Transverse colon (tissue), 4 donors: ENCODE data around the gene PALB2. TPM values are rescaled to one million over a fixed set of nuclear protein-coding genes. Genes with fewer than 3 reads are reported as not detected.
"Not testable (repeated sequence)": the region's sequence is repeated elsewhere in the genome, so short reads cannot be mapped to it uniquely, and the experiment has no call there.

ENCODE experiments used
- DNase-seq: peaks from one replicate; pipeline ENCODE4 v3.0.0-alpha.2; 2019
- H3K27ac ChIP-seq, 4 donors: fragments of 200-600 bp; sonication (generic); 2 replicates each; pipeline ENCODE4 v1.5.1; 2016 to 2018; ENCODE audit warnings: inconsistent platforms in 4 of 4
- H3K27me3 ChIP-seq: fragments of 200-600 bp; sonication (generic); 2 replicates; pipeline ENCODE4 v1.5.1; 2017; ENCODE audit warnings: inconsistent platforms
- H3K36me3 ChIP-seq, 4 donors: fragments of 200-600 bp; sonication (generic); 2 replicates each; pipeline ENCODE4 v1.5.1; 2017 to 2019; ENCODE audit warnings: inconsistent platforms in 4 of 4
- H3K4me1 ChIP-seq, 4 donors: fragments of 200-600 bp; sonication (generic); 2 replicates each; pipeline ENCODE4 v1.5.1; 2017 to 2020; ENCODE audit warnings: inconsistent platforms in 4 of 4
- H3K4me3 ChIP-seq, 4 donors: fragments of 200-600 bp; sonication (generic); 1 replicate in 1 of 4; 2 replicates in 3 of 4; pipeline versions ENCODE4 v1.5.1 to v1.6.1; 2017 to 2019; ENCODE audit warnings: inconsistent platforms in 4 of 4
- H3K9me3 ChIP-seq, 2 donors: fragments of 200-600 bp; sonication (generic); 2 replicates each; pipeline ENCODE4 v1.5.1; 2017 to 2019; ENCODE audit warnings: inconsistent platforms in 2 of 2
- CTCF ChIP-seq, 5 experiments: fragments of 200-600 bp in 3 of 5; fragments of 450-650 bp in 2 of 5; sonication (generic) in 3 of 5; IDR thresholded peaks; 1 replicate in 2 of 5; 2 replicates in 3 of 5; pipeline ENCODE4 v1.5.1; 2016 to 2017; ENCODE audit warnings: antibody characterized with exemption in 5 of 5, inconsistent platforms in 3 of 5, mild to moderate bottlenecking in 2 of 5, moderate library complexity in 1 of 5
- EP300 ChIP-seq: sonication (generic); formaldehyde crosslinking; IDR thresholded peaks from one replicate; pipeline ENCODE4 v1.6.1; 2017; ENCODE audit warnings: antibody characterized with exemption, low read depth
- POLR2A ChIP-seq: fragments of 450-650 bp; IDR thresholded peaks from one replicate; pipeline ENCODE4 v1.6.1; 2016; ENCODE audit warnings: antibody characterized with exemption, mild to moderate bottlenecking, moderate library complexity
- POLR2AphosphoS5 ChIP-seq, 3 donors: sonication (generic); formaldehyde crosslinking; IDR thresholded peaks; one replicate each; pipeline ENCODE4 v1.6.1; 2016; ENCODE audit warnings: antibody characterized with exemption in 3 of 3
- WGBS, 2 donors: methylation state at CpG; one replicate each; pipeline ENCODE4 v1.1.5; 2018; ENCODE audit warnings: low coverage in 1 of 2; 5-methylcytosine and 5-hydroxymethylcytosine counted together
- in situ Hi-C, 4 donors: fragments of 200-750 bp; cut with MboI; loops; one replicate each; pipeline versions ENCODE4 v1.15.0 to v1.15.1; 2017; ENCODE audit warnings: low sequenced_read_pairs in 3 of 4, low pct_ligation_motif_present in 1 of 4, low pct_unique_long_range_greater_than_20kb in 1 of 4
- intact Hi-C: fragments of 100-400 bp; cut with DNase I; formaldehyde crosslinking; loops from one replicate; pipeline ENCODE4 v1.15.1; 2023; ENCODE audit warnings: low total_unique reads
- total RNA-seq, 4 donors: library from RNA; depleted of rRNA; stranded (reverse); fragments of >200 nt; gene quantifications; one replicate each; pipeline ENCODE4 v1.1.0, GENCODE V29; 2016

PALB2 gene
- total RNA-seq, 4 donors from 2014 or later, result 1.4 to 10.6 (median 8.0) TPM

- Histone ChIP-seq H3K4me1 (no peaks in the 10 kb centered on the region), H3K4me3 (no peak overlapping the region), H3K27me3 (no peaks in the 10 kb centered on the region), H3K27ac (no peak overlapping the region), H3K9me3 (no peaks in the 10 kb centered on the region), H3K36me3 (peaks cover 0 to 74% (median 33%) of the 10 kb centered on the region in 4 donors)
- TF ChIP-seq POLR2AphosphoS5 (IDR thresholded peaks at IDR 0.05) (no peak), POLR2A (no peak), CTCF (IDR thresholded peaks at IDR 0.05) (no peak), EP300 (no peak)
- in situ Hi-C loops (no loop called here), intact Hi-C loops (no loop called here)
- no peak for DNase-seq
Measured at GRCh38 chr16:23624092-23624491, 17.0 kb downstream of the PALB2 start.

DNA sequence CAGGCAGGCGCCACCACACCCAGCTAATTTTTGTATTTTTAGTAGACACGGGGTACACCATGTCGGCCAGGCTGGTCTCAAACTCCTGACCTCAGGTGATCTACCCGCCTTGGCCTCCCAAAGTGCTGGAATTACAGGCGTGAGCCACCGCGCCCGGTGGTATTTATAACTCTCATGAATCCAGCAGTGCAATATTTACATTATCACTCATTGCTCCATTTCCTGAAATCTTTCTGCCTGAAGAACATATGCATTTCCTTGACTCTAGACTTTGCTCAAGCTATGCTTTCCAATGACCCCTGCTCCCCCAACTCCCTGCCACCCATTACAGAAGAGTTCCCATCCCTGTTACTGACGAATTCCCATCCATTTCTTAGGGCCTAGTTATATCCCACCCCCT lies 25.3 kb downstream of the PALB2 start:
- H3K4me3 ChIP-seq, result no peak overlapping the region
- H3K36me3 ChIP-seq, result peaks cover 0 to 43% (median 13%) of the 10 kb centered on the region in 4 donors
- no peak for TF ChIP-seq POLR2A
- no peak for TF ChIP-seq EP300
- no peak for TF ChIP-seq CTCF (IDR thresholded peaks at IDR 0.05)
- no peak for TF ChIP-seq POLR2AphosphoS5 (IDR thresholded peaks at IDR 0.05)
- in situ Hi-C loops, result no loop called here
- H3K27ac ChIP-seq, result peak overlapping the region in 1 of 4 donors; percentile 1
- H3K9me3 ChIP-seq, result no peaks in the 10 kb centered on the region
- intact Hi-C loops, result no loop called here
- WGBS, 2 donors, result 70 to 80% methylated on average over 4 to 9 of the region's 9 CpGs
- DNase-seq, result no peak
- no peaks in the 10 kb centered on the region for H3K4me1 ChIP-seq
- no peaks in the 10 kb centered on the region for H3K27me3 ChIP-seq

GRCh38 chr16:23611936-23612335 lies 29.2 kb downstream of the PALB2 start:
- intact Hi-C loops (no loop called here), in situ Hi-C loops (no loop called here)
- no peaks in the 10 kb centered on the region for H3K27me3 ChIP-seq
- 96% methylated on average over 3 of the region's 3 CpGs; no CpG with 5 or more reads in 1 of the 2 donors for WGBS, 2 donors
- TF ChIP-seq POLR2A, result no peak
- TF ChIP-seq EP300, result no peak
- TF ChIP-seq POLR2AphosphoS5 (IDR thresholded peaks at IDR 0.05), result no peak
- no peak for TF ChIP-seq CTCF (IDR thresholded peaks at IDR 0.05)
- peaks cover 0 to 7% (median 2%) of the 10 kb centered on the region in 4 donors for H3K36me3 ChIP-seq
- no peaks in the 10 kb centered on the region for H3K9me3 ChIP-seq
- no peaks in the 10 kb centered on the region for H3K4me1 ChIP-seq
- no peak for DNase-seq
- no peak overlapping the region for H3K4me3 ChIP-seq
- H3K27ac ChIP-seq, result no peak overlapping the region

DNA sequence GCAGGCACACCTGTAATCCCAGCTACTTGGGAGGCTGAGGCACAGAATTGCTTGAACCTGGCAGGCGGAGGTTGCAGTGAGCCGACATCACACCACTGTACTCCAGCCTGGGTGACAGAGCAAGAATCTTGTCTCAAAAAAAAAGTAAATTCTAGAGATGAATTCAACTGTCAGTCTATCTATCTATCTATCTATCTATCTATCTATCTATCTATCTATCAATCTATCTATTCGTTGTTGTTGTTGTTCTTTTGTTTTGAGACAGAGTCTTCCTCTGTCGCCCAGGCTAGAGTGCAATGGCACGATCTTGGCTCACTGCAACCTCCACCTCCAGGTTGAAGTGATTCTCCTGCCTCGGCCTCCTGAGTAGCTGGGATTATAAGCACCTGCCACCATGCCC lies 30.2 kb downstream of the PALB2 start:
- H3K4me1 ChIP-seq, H3K27me3 ChIP-seq, intact Hi-C loops, H3K27ac ChIP-seq, H3K9me3 ChIP-seq, in situ Hi-C loops, H3K4me3 ChIP-seq, DNase-seq, H3K36me3 ChIP-seq: not testable (repeated sequence)
- WGBS, 2 donors, result 91 to 94% methylated on average over 4 to 6 of the region's 6 CpGs

DNA sequence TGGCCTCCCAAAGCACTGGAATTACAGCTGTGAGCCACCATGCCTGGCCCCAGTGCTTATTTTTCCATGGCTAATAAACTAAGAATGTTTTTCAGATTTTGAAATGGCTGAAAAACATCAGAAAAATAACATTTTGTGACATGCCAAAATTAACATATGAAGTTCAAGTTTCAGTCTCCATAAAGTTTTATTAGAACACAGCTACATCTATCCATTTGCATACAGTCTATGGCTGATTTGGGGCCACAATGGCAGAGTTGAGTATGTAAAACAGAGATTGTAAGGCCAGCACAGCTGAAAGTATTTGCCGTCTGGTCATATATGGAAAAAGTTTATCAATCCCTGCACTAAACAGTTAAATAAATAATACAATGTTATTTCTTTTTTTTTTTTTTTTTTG lies 31.2 kb downstream of the PALB2 start:
- 100% methylated on average over 1 of the region's 1 CpG for WGBS, 2 donors
- Histone ChIP-seq H3K27ac (no peak overlapping the region), H3K36me3 (peaks cover 0 to 7% (median 2%) of the 10 kb centered on the region in 4 donors), H3K9me3 (no peaks in the 10 kb centered on the region), H3K4me3 (no peak overlapping the region), H3K4me1 (no peaks in the 10 kb centered on the region), H3K27me3 (no peaks in the 10 kb centered on the region)
- TF ChIP-seq POLR2AphosphoS5 (IDR thresholded peaks at IDR 0.05) (no peak), CTCF (IDR thresholded peaks at IDR 0.05) (no peak), POLR2A (no peak), EP300 (no peak)
- no peak for DNase-seq
- intact Hi-C loops, result no loop called here
- in situ Hi-C loops, result no loop called here
